ENCODE results near the gene RABAC1. TPM values are rescaled to one million over a fixed set of nuclear protein-coding genes. Genes with fewer than 3 reads are reported as not detected.
A peak's percentile ranks its signal among the peaks of the same experiment; 100 is the strongest.
"Not testable (repeated sequence)": the region's sequence is repeated elsewhere in the genome, so short reads cannot be mapped to it uniquely, and the experiment has no call there.

RABAC1 gene
- total and polyA plus RNA-seq, 9 donors, result 59.0 to 110 (median 88.6) TPM

GRCh38 chr19:41997851-41998229 lies 38.7 kb upstream of the RABAC1 start:
- DNase-seq, result no peak
- Histone ChIP-seq H3K36me3 (ENCODE audit: control insufficient read depth, insufficient read depth, low read length) (no peaks in the 10 kb centered on the region), H3K4me1 (ENCODE audit: control insufficient read depth, insufficient read depth, low read length) (peaks cover 14% of the 10 kb centered on the region), H3K27me3 (ENCODE audit: control insufficient read depth, insufficient read depth, low read length) (peaks cover 85% of the 10 kb centered on the region), H3K27ac (ENCODE audit: low read length) (no peak overlapping the region), H3K4me3 (ENCODE audit: low read length) (no peak overlapping the region), H3K9me3 (replicated peaks; ENCODE audit: control insufficient read depth, low read depth, low read length) (no peaks in the 10 kb centered on the region)
- 0% methylated on average over 7 of the region's 14 CpGs for WGBS (ENCODE audit: insufficient coverage)

GRCh38 chr19:41997121-41997850 lies 38.2 kb upstream of the RABAC1 start:
- no peak overlapping the region for H3K27ac ChIP-seq (ENCODE audit: low read length)

GRCh38 chr19:41995959-41996797 lies 37.1 kb upstream of the RABAC1 start:
- 54% methylated on average over 6 of the region's 12 CpGs for WGBS (ENCODE audit: insufficient coverage)
- H3K4me1 ChIP-seq (ENCODE audit: control insufficient read depth, insufficient read depth, low read length), result peaks cover 14% of the 10 kb centered on the region
- H3K27me3 ChIP-seq (ENCODE audit: control insufficient read depth, insufficient read depth, low read length), result peaks cover 78% of the 10 kb centered on the region
- H3K9me3 ChIP-seq (replicated peaks; ENCODE audit: control insufficient read depth, low read depth, low read length), result no peaks in the 10 kb centered on the region
- no peak for DNase-seq
- H3K27ac ChIP-seq (ENCODE audit: low read length), result no peak overlapping the region
- H3K4me3 ChIP-seq (ENCODE audit: low read length), result no peak overlapping the region
- H3K36me3 ChIP-seq (ENCODE audit: control insufficient read depth, insufficient read depth, low read length), result no peaks in the 10 kb centered on the region

More at GRCh38 chr19:41997121-41997850, 38.2 kb upstream of the RABAC1 start:
- Histone ChIP-seq H3K4me1 (ENCODE audit: control insufficient read depth, insufficient read depth, low read length) (peaks cover 14% of the 10 kb centered on the region), H3K9me3 (replicated peaks; ENCODE audit: control insufficient read depth, low read depth, low read length) (no peaks in the 10 kb centered on the region), H3K4me3 (ENCODE audit: low read length) (no peak overlapping the region), H3K36me3 (ENCODE audit: control insufficient read depth, insufficient read depth, low read length) (no peaks in the 10 kb centered on the region), H3K27me3 (ENCODE audit: control insufficient read depth, insufficient read depth, low read length) (peaks cover 87% of the 10 kb centered on the region)
- WGBS (ENCODE audit: insufficient coverage), result under 1% methylated on average over 28 of the region's 35 CpGs
- DNase-seq, result peak; percentile 51

GRCh38 chr19:41994994-41995958 lies 36.2 kb upstream of the RABAC1 start:
- Histone ChIP-seq H3K4me1 (ENCODE audit: control insufficient read depth, insufficient read depth, low read length) (peaks cover 14% of the 10 kb centered on the region), H3K36me3 (ENCODE audit: control insufficient read depth, insufficient read depth, low read length) (no peaks in the 10 kb centered on the region), H3K4me3 (ENCODE audit: low read length) (no peak overlapping the region), H3K27me3 (ENCODE audit: control insufficient read depth, insufficient read depth, low read length) (peaks cover 73% of the 10 kb centered on the region), H3K9me3 (replicated peaks; ENCODE audit: control insufficient read depth, low read depth, low read length) (no peaks in the 10 kb centered on the region), H3K27ac (ENCODE audit: low read length) (no peak overlapping the region)
- DNase-seq, result no peak
- 77% methylated on average over 13 of the region's 19 CpGs for WGBS (ENCODE audit: insufficient coverage)

- no peak for DNase-seq
- Histone ChIP-seq H3K36me3 (ENCODE audit: control insufficient read depth, insufficient read depth, low read length) (no peaks in the 10 kb centered on the region), H3K4me3 (ENCODE audit: low read length) (no peak overlapping the region), H3K27me3 (ENCODE audit: control insufficient read depth, insufficient read depth, low read length) (peaks cover 65% of the 10 kb centered on the region), H3K4me1 (ENCODE audit: control insufficient read depth, insufficient read depth, low read length) (peaks cover 14% of the 10 kb centered on the region), H3K27ac (ENCODE audit: low read length) (no peak overlapping the region), H3K9me3 (replicated peaks; ENCODE audit: control insufficient read depth, low read depth, low read length) (no peaks in the 10 kb centered on the region)
- 40% methylated on average over 4 of the region's 13 CpGs for WGBS (ENCODE audit: insufficient coverage)
Measured at GRCh38 chr19:41994521-41994971, 35.4 kb upstream of the RABAC1 start.

GRCh38 chr19:41993612-41994483 lies 34.7 kb upstream of the RABAC1 start, which contains the start of gene ATP1A3:
Gene ATP1A3 (minus strand): TSS chr19:41994230. CDS start chr19:41994076, 154 bp downstream.
- H3K27ac ChIP-seq (ENCODE audit: low read length), result no peak within 1 kb of the TSS
- peaks cover 14% of the 10 kb centered on the region for H3K4me1 ChIP-seq (ENCODE audit: control insufficient read depth, insufficient read depth, low read length)
- under 1% methylated on average over 62 of the region's 84 CpGs for WGBS (ENCODE audit: insufficient coverage)
- peaks cover 60% of the 10 kb centered on the region for H3K27me3 ChIP-seq (ENCODE audit: control insufficient read depth, insufficient read depth, low read length)
- H3K4me3 ChIP-seq (ENCODE audit: low read length), result peak within 1 kb of the TSS; percentile 15
- no peaks in the 10 kb centered on the region for H3K36me3 ChIP-seq (ENCODE audit: control insufficient read depth, insufficient read depth, low read length)
- DNase-seq, result peak; percentile 48
- no peaks in the 10 kb centered on the region for H3K9me3 ChIP-seq (replicated peaks; ENCODE audit: control insufficient read depth, low read depth, low read length)

GRCh38 chr19:41991925-41992569 lies 32.9 kb upstream of the RABAC1 start:
- H3K4me1 ChIP-seq (ENCODE audit: control insufficient read depth, insufficient read depth, low read length); DNase-seq; H3K9me3 ChIP-seq (replicated peaks; ENCODE audit: control insufficient read depth, low read depth, low read length); H3K36me3 ChIP-seq (ENCODE audit: control insufficient read depth, insufficient read depth, low read length); H3K4me3 ChIP-seq (ENCODE audit: low read length); H3K27ac ChIP-seq (ENCODE audit: low read length): not testable (repeated sequence)
- H3K27me3 ChIP-seq (ENCODE audit: control insufficient read depth, insufficient read depth, low read length), result peaks cover 45% of the 10 kb centered on the region
- 65% methylated on average over 11 of the region's 11 CpGs for WGBS (ENCODE audit: insufficient coverage)

- 26% methylated on average over 10 of the region's 15 CpGs for WGBS (ENCODE audit: insufficient coverage)
- no peak overlapping the region for H3K4me3 ChIP-seq (ENCODE audit: low read length)
- no peaks in the 10 kb centered on the region for H3K9me3 ChIP-seq (replicated peaks; ENCODE audit: control insufficient read depth, low read depth, low read length)
- no peak for DNase-seq
- peaks cover 34% of the 10 kb centered on the region for H3K27me3 ChIP-seq (ENCODE audit: control insufficient read depth, insufficient read depth, low read length)
- no peak overlapping the region for H3K27ac ChIP-seq (ENCODE audit: low read length)
- H3K36me3 ChIP-seq (ENCODE audit: control insufficient read depth, insufficient read depth, low read length), result no peaks in the 10 kb centered on the region
- H3K4me1 ChIP-seq (ENCODE audit: control insufficient read depth, insufficient read depth, low read length), result peaks cover 6% of the 10 kb centered on the region
Measured at GRCh38 chr19:41991025-41991424, 31.9 kb upstream of the RABAC1 start.

- Histone ChIP-seq H3K27ac (ENCODE audit: low read length) (no peak overlapping the region), H3K4me1 (ENCODE audit: control insufficient read depth, insufficient read depth, low read length) (peaks cover 6% of the 10 kb centered on the region), H3K9me3 (replicated peaks; ENCODE audit: control insufficient read depth, low read depth, low read length) (no peaks in the 10 kb centered on the region), H3K4me3 (ENCODE audit: low read length) (no peak overlapping the region), H3K27me3 (ENCODE audit: control insufficient read depth, insufficient read depth, low read length) (peaks cover 30% of the 10 kb centered on the region), H3K36me3 (ENCODE audit: control insufficient read depth, insufficient read depth, low read length) (no peaks in the 10 kb centered on the region)
- DNase-seq, result no peak
- WGBS (ENCODE audit: insufficient coverage), result 29% methylated on average over 1 of the region's 2 CpGs
Measured at GRCh38 chr19:41990615-41991014, 31.5 kb upstream of the RABAC1 start.
